GM21515 (cell line): ENCODE results near the gene DFFB.

Experiments used
- ATAC-seq: cut with Tn5 transposase; IDR thresholded peaks from one replicate; pipeline ENCODE4 v1.9.1; 2021; ENCODE audit not compliant: unreplicated experiment

Gene DFFB

GRCh38 chr1:3831689-3832088 is 25.6 kb upstream of the DFFB start:
- no peak for ATAC-seq

DNA sequence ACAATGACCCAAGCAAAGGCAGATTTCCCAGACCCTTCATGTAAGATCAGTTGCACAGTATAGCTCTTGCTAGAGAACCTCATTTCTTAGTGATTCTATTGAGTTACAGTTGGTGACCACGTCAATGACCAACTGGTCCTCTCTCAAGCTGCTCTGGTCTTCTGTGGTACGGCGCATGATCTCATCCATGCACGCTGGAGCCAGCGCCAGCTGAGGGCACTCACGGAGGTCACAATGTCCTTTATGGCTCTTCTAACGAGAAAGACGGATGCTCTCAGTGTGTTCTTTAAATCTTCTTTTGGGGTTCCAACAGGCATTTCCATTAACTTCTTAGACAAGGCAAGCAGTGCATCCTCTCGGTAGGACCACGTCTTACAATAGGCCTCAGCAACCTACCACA is 22.6 kb upstream of the DFFB start:
- no peak for ATAC-seq

GRCh38 chr1:3836421-3836820 is 20.9 kb upstream of the DFFB start:
- ATAC-seq = no peak

GRCh38 chr1:3837200-3837599 is 20.1 kb upstream of the DFFB start:
- ATAC-seq = no peak

DNA sequence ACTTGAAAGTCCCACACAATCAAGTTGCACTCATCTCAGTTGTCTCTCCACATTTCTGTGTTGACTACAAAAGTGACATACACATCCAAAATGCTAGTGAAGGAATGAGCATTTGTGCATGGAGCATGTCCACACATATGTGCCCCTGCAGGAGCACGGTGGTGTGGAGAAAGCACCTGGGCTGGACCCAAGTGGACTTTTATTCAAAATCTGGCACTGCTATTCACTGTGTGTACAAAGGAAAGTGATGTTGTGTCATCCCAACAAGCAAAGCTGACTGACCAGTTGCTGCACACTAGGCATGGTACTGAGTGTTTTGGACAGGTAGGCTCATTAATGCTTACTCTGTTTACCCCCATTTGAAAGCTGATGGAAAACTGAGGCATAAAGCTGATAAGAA is 19.6 kb upstream of the DFFB start:
- ATAC-seq = no peak

GRCh38 chr1:3838788-3839187 is 18.5 kb upstream of the DFFB start:
- no peak for ATAC-seq

GRCh38 chr1:3841491-3841890 is 15.8 kb upstream of the DFFB start:
- no peak for ATAC-seq

DNA sequence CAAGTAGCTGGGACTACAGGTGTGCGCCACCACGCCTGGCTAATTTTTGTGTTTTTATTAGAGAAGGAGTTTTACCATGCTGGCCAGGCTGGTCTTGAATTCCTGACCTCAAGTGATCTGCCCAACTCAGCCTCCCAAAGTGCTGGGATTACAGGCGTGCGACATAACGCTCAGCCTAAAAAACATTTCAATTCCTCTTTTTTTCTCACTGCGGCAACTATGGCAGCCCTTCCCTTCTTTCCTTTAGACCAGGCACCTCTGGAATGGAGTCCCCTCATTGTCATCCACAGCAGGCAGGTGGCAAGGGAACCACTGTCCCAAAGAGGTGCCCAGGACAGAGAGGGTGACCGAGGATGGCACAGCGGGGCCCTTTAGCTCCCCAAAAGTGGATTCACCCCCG is 14.4 kb upstream of the DFFB start:
- ATAC-seq = no peak

DNA sequence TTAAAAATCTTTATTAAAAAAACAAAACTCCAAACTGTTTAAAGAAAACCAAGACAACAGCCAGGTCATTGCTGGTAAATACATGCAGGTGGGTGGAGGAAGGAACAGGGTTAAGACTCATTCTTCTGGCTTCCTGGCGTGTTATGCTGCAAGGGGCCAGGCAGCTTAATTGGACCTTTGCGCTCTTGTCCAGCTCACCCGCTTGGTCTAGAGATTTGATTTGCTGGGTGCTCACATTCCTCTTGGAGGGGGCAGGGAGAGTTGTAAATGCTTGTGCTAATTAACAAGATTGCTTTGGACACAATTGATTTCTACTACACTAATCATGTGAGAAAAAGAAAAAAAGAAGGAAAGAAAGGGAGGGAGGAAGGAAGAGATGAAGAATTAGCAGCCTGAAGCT is 10.7 kb upstream of the DFFB start:
- ATAC-seq = no peak

GRCh38 chr1:3847081-3847480 is 10.2 kb upstream of the DFFB start:
- ATAC-seq = no peak

DNA sequence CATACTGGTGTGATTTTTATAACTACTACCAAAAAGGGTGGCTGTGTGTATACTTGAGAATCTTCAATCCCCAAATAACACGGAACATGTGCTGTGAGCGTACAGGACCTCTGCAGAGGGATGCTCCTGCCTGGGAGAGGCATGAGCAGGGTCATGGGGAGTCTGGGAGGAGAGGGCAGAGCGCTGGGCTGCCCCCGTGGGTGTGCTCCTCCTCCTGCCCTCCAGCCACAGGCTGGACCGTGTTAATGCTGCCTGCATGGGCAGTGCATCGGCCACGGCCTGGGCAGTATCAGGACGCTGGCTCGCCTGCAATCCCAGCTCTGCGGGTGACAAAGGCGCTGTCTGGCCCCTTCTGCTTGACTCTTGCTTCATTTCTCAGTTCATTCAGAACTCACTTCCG is 6.4 kb upstream of the DFFB start:
- no peak for ATAC-seq

GRCh38 chr1:3851292-3851691 is 6.0 kb upstream of the DFFB start:
- no peak for ATAC-seq

- no peak for ATAC-seq
Measured at GRCh38 chr1:3852091-3852490, 5.2 kb upstream of the DFFB start.

DNA sequence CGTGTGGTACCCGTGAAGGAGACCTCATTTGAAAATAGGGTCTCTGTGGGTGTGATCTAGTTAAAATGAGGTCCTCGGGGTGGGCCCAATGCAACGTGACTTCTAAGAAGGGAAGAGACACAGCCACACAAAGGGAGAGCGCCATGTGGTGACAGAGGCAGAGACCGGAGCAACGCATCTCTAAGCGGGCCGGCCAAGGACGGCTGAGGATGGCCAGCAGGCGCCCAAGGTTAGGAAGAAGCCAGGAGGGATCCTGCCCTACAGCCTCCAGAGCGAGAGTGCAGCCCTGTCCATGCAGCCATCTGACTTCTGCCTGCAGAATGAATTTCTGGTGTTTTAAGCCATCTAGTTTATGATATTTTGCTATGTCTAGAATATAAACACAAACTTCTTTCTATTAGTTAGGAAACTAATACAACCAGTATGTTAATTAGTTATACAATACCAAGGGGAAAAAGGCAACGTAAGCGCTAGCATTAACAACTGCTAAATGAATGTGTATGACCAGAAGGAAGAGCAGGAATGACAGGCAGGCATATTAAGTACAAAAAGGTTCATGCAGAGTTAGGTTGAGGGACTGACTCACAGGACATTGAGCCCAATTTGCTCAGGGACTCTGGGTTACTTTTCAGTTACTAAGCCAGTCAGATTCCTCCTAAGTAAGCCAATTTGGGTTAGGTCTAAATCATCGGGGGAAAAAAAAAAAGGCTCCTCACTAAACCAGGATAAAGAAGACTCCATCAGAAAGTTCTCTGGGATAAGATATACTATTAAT is 4.4 kb upstream of the DFFB start:
- ATAC-seq = no peak

DNA sequence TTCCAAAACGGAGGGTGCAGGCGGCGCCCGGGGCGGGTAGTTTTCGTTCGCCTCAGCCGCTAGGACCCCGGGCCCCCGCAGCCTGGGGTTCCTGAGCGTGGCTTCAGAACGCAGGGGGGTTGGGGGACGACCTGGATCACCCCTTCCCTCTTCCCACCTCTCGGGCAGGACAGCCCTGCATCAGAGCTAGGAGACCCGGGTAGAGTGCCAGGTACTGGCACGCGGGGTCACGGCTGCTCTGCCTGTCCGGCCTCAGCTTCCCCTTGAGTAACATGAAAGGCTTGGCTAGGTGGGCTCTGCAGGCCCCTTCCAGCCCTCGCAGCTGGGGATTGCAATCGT is 484 bp downstream of the DFFB start:
- no peak for ATAC-seq

GRCh38 chr1:3858231-3858981 is 1.1 kb downstream of the DFFB start:
- no peak for ATAC-seq

- no peak for ATAC-seq
Measured at GRCh38 chr1:3863231-3863935, 6.1 kb downstream of the DFFB start.

DNA sequence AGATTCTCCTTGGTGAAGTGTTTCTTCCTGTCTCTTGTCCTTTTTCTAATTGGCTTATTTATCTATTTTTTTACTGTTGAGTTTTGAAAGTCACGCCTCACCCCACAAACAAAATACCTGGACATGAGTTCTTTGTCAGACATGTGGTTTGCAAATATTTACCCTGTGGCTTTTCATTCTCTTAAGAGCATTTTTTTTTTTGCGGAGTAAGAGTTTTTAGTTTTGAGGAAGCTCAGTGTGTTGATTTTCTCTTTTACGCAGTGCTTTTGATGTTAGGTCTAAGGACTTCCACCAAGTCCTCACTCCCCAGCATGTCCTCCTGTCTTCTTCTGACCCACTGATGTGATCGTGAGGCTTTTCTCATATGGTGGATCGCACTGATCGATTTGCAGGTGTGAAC is 7.6 kb downstream of the DFFB start:
- no peak for ATAC-seq

GRCh38 chr1:3865606-3866160 is 8.4 kb downstream of the DFFB start:
- no peak for ATAC-seq

DNA sequence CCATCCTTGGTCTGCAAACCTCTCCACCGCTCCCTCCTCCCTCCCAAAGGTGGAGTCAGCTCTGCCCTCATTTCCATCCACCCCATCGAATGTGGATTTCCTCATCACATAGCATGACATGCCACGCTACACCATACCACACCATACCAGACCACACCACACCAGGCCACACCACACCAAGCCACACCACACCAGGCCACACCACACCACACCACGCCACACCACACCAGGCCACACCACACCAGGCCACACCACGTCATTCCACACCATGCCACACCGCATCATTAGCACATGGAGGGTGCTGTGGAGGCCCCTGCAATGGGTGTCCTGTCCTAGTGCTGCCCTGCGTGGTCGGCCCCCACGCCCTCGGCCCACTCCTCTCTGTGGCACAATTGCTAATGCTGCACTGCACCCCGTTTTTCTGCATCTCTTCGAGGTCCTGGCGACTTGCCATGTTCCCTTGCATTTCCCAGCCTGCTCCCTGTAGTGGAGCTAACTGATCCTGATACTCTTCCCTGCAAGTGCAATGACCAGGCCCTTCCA is 11.3 kb downstream of the DFFB start:
- ATAC-seq = no peak

DNA sequence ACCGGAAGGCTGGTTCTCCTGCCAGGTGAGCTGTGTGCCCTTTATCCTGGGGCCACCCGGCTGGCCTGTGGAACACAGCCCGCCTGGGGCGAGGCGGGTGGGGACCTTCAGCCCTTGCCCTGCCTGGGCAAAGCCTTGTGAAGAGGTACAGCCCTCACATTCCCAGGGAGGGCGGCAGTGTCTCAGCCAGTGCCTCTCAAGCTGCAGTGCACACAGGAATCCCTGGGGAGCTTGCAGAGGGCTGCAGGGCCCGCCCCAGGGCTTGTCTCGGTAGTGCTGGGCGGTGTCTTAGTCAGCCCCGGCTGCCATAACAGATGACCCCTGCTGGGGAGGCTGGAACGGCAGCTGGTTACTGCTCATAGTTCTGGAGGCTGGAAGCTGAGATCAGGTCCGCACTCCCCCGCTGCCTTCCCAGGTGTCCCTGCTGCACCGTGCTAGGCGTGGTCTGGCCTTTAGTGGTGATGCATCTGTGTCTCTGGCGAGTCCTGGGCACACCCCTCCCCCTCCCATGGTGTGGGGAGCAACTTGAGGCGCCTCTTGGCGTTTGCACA is 12.6 kb downstream of the DFFB start:
- no peak for ATAC-seq
